Memory B cell (primary cell): ENCODE data around the gene CROCC2.

Source experiments
- ATAC-seq: fragments of 150-1000 bp; cut with Tn5 transposase; 2 replicates; pipeline ENCODE4 v1.10.0; 2021; ENCODE audit warnings: low read depth, mild to moderate bottlenecking, moderate library complexity
- DNase-seq, 2 donors: peaks; one replicate each; pipeline ENCODE4 v3.0.0; 2022; ENCODE audit warnings: low spot score in 2 of 2
- H3K27ac Mint-ChIP-seq: one replicate; pipeline ENCODE4 v1.8.0; 2022; ENCODE audit warnings: mild to moderate bottlenecking, moderate library complexity, mixed read lengths
- H3K27me3 Mint-ChIP-seq: one replicate; pipeline ENCODE4 v1.8.0; 2022; ENCODE audit warnings: mixed read lengths
- H3K36me3 Mint-ChIP-seq: one replicate; pipeline ENCODE4 v1.8.0; 2022; ENCODE audit warnings: mild to moderate bottlenecking, mixed read lengths
- H3K4me1 Mint-ChIP-seq: one replicate; pipeline ENCODE4 v1.8.0; 2022; ENCODE audit warnings: mixed read lengths
- H3K4me3 Mint-ChIP-seq: one replicate; pipeline ENCODE4 v1.8.0; 2022; ENCODE audit warnings: mild to moderate bottlenecking, moderate library complexity, mixed read lengths
- H3K9me3 Mint-ChIP-seq: one replicate; pipeline ENCODE4 v1.8.0; 2022; ENCODE audit warnings: mixed read lengths

CROCC2 gene

GRCh38 chr2:240893363-240893844, 12.7 kb upstream of the CROCC2 start:
- no peaks in the 10 kb centered on the region for H3K36me3 Mint-ChIP-seq
- DNase-seq, result no peak
- ATAC-seq, result peak; percentile 79
- H3K27me3 Mint-ChIP-seq, result peaks cover 8% of the 10 kb centered on the region
- no peak overlapping the region for H3K4me3 Mint-ChIP-seq
- H3K4me1 Mint-ChIP-seq, result no peaks in the 10 kb centered on the region
- no peak overlapping the region for H3K27ac Mint-ChIP-seq
- no peaks in the 10 kb centered on the region for H3K9me3 Mint-ChIP-seq

GRCh38 chr2:240894006-240894405, 12.1 kb upstream of the CROCC2 start:
- H3K9me3 Mint-ChIP-seq, result no peaks in the 10 kb centered on the region
- no peaks in the 10 kb centered on the region for H3K36me3 Mint-ChIP-seq

GRCh38 chr2:240894836-240895558, 11.1 kb upstream of the CROCC2 start:
- DNase-seq (no peak), ATAC-seq (no peak)
- Mint-ChIP-seq H3K4me1 (no peaks in the 10 kb centered on the region), H3K27ac (no peak overlapping the region), H3K4me3 (no peak overlapping the region), H3K36me3 (no peaks in the 10 kb centered on the region), H3K9me3 (no peaks in the 10 kb centered on the region), H3K27me3 (peaks cover 8% of the 10 kb centered on the region)

More at GRCh38 chr2:240894006-240894405, 12.1 kb upstream of the CROCC2 start:
- Mint-ChIP-seq H3K27me3 (peaks cover 8% of the 10 kb centered on the region), H3K27ac (no peak overlapping the region), H3K4me3 (no peak overlapping the region), H3K4me1 (no peaks in the 10 kb centered on the region)
- ATAC-seq, result no peak
- DNase-seq, result no peak

DNA sequence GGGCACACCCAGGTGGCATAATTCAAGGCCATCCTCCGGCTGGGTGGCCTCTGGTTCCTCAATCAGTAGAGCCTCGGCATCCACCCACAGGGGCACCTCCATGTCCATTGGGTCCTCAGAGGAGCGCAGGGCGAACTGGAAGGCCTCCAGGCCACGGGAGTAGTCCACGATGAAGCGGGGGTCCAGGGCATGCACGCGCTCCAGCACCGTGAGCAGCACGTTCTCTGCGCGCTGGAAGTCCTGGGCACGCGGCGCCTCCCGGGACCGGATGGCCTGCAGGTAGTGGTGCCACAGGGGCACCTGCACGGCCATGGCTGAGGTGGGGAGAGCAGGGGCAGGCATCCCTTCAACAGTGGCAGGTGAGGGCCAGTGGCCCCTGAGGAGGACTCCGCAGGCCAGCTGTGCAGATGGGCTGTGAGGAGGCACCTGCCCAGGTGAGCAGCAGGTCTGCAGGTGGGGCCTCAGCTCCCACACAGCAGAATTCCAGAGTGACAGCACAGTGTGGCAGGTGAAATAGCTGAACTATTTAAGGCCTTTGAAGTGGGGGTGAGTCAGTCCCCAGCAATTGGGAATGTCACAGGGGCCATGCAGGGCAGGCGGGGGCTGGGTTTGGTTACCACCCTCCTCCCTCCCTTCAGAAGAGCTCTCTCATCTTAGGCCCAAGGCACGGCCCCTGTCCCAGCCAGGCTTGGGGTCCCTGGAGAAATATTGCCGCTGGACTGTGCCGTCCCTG, 10.3 kb upstream of the CROCC2 start, which contains the start of gene MAB21L4:
Gene MAB21L4, minus strand, starts transcription at position 501 of the 733 bp plus-strand sequence. Its CDS starts 159 bp downstream, at position 342.
- Mint-ChIP-seq H3K27ac (no peak within 1 kb of the TSS), H3K4me3 (no peak within 1 kb of the TSS), H3K36me3 (no peaks in the 10 kb centered on the region), H3K27me3 (peaks cover 8% of the 10 kb centered on the region), H3K4me1 (no peaks in the 10 kb centered on the region), H3K9me3 (no peaks in the 10 kb centered on the region)
- no peak for ATAC-seq
- DNase-seq, result no peak

DNA sequence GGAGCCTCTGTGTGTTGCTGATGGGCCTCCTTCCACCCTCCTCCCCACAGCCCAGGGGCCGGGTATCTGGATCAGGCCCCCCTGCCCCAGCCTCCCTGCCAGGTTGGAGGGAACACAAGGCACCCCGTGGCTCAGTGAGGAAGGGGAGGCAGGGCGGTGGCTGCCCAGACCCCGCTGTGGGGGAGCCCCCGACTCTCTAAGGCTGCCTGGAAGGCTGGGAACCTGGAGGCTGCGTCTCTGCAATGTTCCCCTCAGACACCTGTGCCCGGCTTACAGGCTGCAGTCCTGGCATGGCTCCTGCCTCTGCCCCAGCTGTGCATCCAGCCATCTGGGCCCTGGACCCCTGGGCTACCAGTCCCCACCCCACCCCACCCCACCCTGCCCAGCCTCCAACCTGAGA, 9.7 kb upstream of the CROCC2 start:
- no peak for DNase-seq
- peaks cover 1% of the 10 kb centered on the region for H3K9me3 Mint-ChIP-seq
- ATAC-seq, result no peak

DNA sequence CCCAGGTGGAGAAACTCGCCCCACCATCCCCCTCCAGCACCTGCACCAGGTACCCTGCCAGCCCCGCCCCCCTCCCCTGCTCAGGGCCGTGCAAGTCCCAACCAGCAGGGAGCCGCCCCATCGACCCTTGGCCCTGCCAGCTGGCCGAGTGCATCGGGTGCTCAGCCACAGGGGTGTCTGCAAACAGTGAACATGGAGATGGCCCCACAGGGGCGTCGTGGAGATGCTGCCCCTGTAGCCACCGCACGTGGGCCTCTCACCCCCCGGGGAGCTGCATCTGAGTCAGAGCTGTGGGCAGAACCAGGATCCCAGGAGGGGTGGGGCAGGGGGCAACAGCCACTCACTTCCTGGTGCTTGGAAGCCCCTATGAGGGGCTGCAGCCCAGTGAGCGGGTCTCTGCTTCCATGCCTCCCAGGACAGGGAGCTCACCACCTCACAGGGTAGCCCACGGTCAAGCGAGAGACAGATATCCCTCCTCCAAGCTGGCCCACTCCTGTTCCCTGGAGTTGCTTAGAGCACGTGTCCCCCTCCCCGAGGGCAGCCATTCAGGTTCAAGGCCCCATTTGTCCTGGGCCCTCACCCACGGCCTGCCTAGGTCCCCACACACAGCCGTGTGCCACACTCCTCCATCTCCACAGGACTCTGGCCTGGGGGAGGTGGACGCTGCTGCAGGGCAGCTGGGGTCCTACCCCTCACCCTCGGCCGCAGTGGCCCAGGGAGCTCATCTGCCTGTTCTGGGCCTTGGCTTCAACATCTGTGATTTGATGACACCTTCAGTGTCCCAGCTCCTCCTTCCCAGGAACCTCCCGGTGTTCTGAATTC, 9.1 kb upstream of the CROCC2 start:
- peaks cover 2% of the 10 kb centered on the region for H3K4me1 Mint-ChIP-seq
- H3K27me3 Mint-ChIP-seq, result peaks cover 8% of the 10 kb centered on the region
- peaks cover 1% of the 10 kb centered on the region for H3K9me3 Mint-ChIP-seq
- H3K36me3 Mint-ChIP-seq, result no peaks in the 10 kb centered on the region
- ATAC-seq, result no peak
- H3K27ac Mint-ChIP-seq, result no peak overlapping the region
- no peak for DNase-seq
- H3K4me3 Mint-ChIP-seq, result no peak overlapping the region

More for the DNA sequence above, 9.7 kb upstream of the CROCC2 start:
- peaks cover 8% of the 10 kb centered on the region for H3K27me3 Mint-ChIP-seq
- H3K4me1 Mint-ChIP-seq, result peaks cover 2% of the 10 kb centered on the region
- no peak overlapping the region for H3K4me3 Mint-ChIP-seq
- no peaks in the 10 kb centered on the region for H3K36me3 Mint-ChIP-seq
- no peak overlapping the region for H3K27ac Mint-ChIP-seq

DNA sequence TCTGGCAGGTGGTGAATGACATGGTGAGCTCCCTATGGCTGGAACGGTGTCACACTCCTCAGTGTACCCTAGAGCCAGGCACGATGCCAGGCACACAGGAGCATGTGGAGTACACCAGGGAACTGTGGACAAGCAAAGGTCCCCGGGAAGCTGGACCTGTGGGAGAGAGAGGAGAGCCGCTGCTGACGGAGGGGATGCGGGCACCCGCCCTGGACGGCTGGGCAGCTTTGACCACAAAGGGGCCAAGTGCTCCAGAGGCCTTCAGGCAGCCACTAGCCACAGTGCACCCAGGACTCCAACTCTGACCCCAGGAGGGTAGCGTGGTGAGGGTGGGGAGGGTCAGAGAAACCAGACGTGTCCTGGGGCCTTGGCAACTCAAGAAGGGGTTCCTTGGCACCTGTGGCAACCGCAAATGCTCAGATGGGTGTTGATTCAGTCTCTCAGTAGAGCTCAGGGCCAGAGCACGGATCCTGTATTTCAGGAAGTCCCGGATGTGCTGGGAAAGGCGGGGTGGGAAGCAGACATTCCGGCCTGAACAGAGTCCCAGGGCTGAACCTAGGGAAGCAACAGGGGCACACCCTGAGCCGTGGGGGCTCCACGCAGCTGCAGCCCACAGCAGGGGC, 7.9 kb upstream of the CROCC2 start:
- Mint-ChIP-seq H3K4me1 (peaks cover 2% of the 10 kb centered on the region), H3K27me3 (peaks cover 8% of the 10 kb centered on the region), H3K36me3 (no peaks in the 10 kb centered on the region), H3K27ac (no peak overlapping the region), H3K9me3 (peaks cover 1% of the 10 kb centered on the region), H3K4me3 (no peak overlapping the region)
- ATAC-seq (no peak), DNase-seq (no peak)

- Mint-ChIP-seq H3K27ac (no peak overlapping the region), H3K4me3 (no peak overlapping the region), H3K36me3 (no peaks in the 10 kb centered on the region), H3K4me1 (peaks cover 2% of the 10 kb centered on the region), H3K27me3 (peaks cover 8% of the 10 kb centered on the region), H3K9me3 (peaks cover 1% of the 10 kb centered on the region)
- ATAC-seq, result no peak
- DNase-seq, result no peak
These were observed 7.2 kb upstream of the CROCC2 start for GRCh38 chr2:240898731-240899467.

- Mint-ChIP-seq H3K27me3 (peaks cover 8% of the 10 kb centered on the region), H3K9me3 (peaks cover 1% of the 10 kb centered on the region), H3K27ac (no peak overlapping the region), H3K4me3 (no peak overlapping the region), H3K36me3 (no peaks in the 10 kb centered on the region), H3K4me1 (peaks cover 2% of the 10 kb centered on the region)
- DNase-seq, result no peak
- no peak for ATAC-seq
These were observed 6.7 kb upstream of the CROCC2 start for GRCh38 chr2:240899468-240899865.

GRCh38 chr2:240900141-240900860, 5.8 kb upstream of the CROCC2 start:
- Mint-ChIP-seq H3K9me3 (peaks cover 1% of the 10 kb centered on the region), H3K4me1 (peaks cover 2% of the 10 kb centered on the region), H3K36me3 (no peaks in the 10 kb centered on the region), H3K27ac (no peak overlapping the region), H3K4me3 (no peak overlapping the region), H3K27me3 (peaks cover 8% of the 10 kb centered on the region)
- no peak for DNase-seq
- no peak for ATAC-seq

DNA sequence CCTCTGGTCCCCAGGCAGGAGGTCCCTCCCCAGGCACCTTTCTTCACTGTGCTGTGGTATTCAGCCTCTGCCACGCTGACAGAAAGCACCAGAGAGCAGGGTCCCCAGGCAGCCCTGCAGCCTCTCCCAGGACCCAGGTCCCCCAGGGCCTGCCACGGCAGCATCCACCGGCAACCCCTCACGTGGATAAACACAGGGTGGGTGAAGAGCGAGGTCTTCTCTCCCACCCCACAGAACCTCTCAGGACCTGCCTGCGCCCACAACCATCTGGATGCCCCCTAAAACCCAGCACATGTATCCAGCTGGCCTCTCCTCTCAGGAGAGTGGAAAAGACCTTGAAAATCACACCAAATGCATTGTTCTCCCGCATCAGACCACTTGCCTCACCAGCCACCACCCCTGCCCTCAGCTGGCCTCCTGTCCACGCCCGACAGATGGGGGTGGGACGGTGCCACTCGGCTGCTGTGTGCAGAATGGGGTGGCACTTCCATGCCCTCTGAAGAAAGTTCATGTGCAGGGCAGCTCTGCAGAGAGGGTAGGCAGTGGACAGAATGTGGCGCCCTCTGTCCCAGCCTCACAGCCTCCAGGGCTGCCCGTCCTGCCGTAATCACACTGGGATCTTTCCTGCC, 4.0 kb upstream of the CROCC2 start:
- ATAC-seq, result no peak
- Mint-ChIP-seq H3K9me3 (peaks cover 1% of the 10 kb centered on the region), H3K27me3 (peaks cover 8% of the 10 kb centered on the region), H3K4me3 (no peak overlapping the region), H3K4me1 (peaks cover 2% of the 10 kb centered on the region), H3K27ac (no peak overlapping the region), H3K36me3 (no peaks in the 10 kb centered on the region)
- no peak for DNase-seq

- Mint-ChIP-seq H3K27ac (no peak overlapping the region), H3K36me3 (no peaks in the 10 kb centered on the region), H3K4me3 (no peak overlapping the region), H3K9me3 (peaks cover 1% of the 10 kb centered on the region), H3K4me1 (peaks cover 2% of the 10 kb centered on the region), H3K27me3 (peaks cover 5% of the 10 kb centered on the region)
- DNase-seq, result no peak
- no peak for ATAC-seq
These were observed 3.5 kb upstream of the CROCC2 start for GRCh38 chr2:240902615-240903041.
